Measurements from ENCODE around the gene DLK1.

DNA sequence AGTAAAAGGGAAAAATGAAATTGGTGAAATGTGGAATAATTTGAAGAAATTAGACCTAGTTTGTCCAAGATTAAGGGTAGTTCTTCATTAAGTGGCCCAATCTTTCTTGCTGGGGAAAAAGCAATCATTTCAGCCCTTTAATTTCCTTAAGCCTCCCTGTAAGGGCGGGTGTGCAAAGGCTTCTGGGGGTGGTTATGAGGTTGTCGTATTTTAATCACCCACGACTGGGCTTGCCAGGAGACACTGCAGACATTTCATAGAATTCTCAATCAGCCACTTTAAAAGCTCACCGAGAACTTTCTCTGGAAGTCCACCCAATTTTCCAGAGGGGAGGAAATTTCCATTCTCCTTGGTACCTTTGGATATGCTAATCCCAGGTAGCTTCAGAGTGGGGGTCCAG is 43.4 kb downstream of the DLK1 start:
- no peak for TF ChIP-seq EZH2 (IDR thresholded peaks at IDR 0.05)
- TF ChIP-seq POLR2AphosphoS5 (IDR thresholded peaks at IDR 0.05; ENCODE audit: borderline replicate concordance, low read depth, low read length): no peak
- no peak for TF ChIP-seq FOXP2 (optimal IDR thresholded peaks at IDR 0.05; ENCODE audit: control extremely low read depth, extremely low read length, insufficient read depth)

Measured in SK-N-MC (cell line).